Stimulated activated naive CD4-positive, alpha-beta T cell (primary cell): Measurements from ENCODE around the gene NPC1L1.
"Not testable (repeated sequence)": the region's sequence is repeated elsewhere in the genome, so short reads cannot be mapped to it uniquely, and the experiment has no call there.

ENCODE experiments used
- DNase-seq, 6 experiments: peaks; one replicate each; lab custom pipeline; 2025; lab: John Stamatoyannopoulos, UW

NPC1L1 gene

DNA sequence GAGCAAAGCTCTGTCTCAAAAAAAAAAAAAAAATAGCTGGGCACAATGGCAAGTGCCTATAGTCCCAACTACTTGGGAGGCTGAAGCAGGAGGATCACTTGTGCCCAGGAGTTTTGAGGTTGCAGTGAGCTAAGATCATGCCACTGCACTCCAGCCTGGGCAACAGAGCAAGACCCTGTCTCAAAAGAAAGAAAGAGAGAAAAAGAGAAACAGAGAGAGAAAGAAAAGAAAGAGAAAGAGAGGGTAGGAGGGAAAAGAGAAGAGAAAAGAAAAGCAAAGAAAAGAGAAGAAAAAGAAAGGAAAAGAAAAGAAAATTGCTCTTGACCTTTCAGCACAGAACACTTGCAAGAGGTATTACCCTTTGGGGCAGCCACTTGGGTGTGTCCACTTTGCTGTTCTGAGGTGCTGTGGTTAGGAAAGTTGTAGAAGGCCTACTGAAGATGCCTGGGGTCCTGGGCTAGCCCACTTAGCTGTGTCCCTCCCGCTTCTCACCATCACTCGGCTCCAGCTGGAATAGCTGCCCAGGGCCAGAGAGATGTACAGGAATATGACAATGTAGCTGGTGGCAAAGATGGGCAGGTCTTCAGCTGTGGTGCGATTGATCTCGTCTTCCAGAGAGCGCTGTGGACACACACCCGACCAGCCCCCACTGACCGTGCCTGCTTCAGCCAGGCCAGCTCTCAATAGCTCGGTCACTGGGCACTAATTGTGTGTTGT, 5.6 kb downstream of the NPC1L1 start:
- no peak for DNase-seq

DNA sequence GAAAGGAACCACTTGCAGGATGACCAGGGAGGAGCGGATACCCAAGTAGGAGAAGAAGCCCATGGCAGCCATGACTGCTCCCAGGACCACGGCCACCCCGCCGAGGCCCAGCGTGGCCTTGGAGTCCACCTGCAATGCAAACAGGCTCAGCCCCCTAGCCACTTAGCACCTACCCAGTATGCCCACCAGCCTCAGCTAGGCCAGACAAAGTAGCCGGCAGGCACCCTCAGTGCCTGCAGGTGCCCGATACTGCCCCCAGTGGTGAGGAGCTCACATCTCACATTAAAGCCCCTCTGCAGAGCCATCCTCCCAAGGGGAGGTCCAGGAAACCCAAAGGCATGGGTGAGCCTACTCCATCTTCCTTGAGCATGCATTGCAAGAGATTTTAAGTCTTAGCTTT, 6.6 kb downstream of the NPC1L1 start:
- peak in 3 of 6 experiments; percentile 9 to 17 (median 10) for DNase-seq

DNA sequence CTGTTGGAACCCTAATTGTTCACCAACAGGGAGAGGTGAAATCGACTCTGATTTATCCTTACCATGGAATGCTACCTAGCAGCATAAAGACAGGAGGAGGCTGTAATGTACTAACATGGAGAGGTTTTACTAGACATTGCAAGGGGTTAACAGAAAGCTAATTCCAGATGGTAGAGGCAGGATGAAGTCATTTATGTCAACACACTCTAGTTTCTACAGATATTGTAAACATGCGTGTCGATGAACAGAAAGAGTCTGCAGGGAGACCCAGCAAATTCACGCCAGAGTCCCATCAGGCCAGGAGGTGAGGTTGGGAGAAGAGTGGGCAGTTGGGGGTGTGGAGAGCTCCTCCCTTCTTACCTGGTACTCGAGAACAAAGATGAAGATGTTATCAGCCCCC, 7.0 kb downstream of the NPC1L1 start:
- DNase-seq: no peak

DNA sequence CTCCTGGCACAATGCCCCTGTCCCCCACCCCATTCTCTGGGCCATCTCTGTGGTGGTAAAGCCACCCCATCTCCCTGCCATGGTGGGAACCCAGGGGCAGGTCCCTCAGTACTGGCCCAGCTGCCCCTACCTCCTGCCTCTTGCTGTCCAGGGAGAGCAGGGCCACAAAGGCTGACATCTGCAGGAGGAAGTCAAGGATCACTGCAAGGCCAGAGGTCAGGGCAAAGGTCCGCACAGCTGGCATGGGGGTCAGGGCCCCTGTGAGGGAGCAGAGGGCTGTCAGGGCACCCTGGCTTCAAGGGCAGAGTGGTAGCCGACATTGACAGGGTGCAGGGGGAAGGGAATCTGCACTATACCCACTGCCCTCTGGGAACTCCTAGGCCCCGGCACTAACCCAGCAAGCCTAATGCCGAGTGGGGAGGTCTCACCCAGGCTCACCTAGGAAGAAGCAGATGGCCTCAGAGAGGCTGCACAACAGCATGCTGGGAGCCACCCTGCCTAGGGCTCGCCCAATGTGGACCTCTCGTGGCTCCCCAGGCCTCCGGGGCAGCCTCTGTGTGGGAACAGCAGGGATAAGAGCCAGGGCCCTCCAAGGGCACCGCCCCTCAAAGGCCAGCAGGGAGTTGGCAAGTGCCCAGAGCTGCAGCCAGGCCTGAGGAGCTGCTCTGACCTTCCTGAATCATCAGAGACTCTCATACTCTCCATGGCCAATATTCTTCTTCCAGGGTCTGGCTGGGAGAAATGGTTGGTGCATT, 7.7 kb downstream of the NPC1L1 start:
- no peak for DNase-seq

DNA sequence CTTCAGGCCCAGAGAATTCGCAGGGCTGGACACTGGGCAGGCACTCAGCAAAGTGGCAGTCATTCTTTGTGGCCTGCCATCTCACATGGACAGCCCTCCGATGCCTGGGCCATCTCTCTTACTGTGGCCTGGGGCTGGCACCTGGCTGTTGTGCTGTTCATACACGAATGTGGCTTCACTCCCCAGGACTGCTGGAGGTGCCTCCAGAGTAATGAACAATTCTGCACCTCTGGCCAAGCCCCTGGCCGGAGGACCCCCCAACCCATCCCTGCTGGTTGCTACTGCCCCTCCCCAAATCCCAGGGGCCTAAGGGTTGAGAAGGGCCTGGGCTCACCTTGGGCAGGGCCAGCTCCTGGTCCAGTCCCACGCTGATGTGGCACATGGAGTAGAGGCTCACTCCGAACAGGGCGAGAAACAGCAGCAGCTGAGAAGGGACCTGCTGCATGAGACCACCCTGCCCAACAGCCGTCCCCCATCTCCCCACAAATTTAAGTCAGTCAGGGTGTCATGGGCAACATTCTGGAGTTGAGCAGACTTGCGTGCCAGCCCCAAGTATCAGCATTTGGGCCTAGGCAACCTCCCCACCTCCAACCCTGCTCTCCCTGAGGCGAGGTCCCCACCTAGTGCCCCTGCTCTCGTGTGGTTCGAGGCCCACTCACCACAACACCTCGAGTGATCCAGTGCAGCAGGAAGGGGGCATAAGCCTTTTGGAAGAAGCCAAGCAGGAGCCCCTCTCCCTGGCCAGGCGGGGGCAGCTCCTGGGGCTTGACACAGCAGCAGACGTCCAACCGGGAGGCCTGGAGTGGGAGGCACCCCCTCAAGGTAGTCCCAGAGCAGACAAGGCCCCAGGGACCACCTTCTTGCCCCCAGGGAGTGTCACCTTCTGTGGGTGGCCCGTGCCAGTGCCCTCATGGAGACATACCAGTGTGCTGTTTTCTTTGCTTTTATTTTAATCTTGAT, 9.4 kb downstream of the NPC1L1 start:
- DNase-seq: no peak

DNA sequence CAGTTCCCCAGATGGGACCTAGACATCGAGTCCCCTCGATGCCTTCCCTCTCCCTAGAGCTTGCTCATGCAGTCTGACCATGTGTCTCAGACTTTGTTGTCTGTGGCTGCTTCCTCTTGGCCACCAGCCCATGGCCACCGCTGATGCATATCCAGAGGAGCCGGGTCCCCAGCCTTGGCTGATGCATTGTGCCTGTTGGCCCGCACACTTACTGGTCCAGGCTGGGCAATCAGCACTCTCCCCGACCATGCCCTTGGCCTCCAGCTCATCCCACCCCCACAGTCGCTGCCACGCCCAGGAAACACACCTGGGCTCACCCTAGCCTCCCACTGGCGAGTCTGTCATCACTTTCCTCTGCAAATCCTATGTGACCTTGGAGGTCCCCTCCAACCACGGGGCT, 10.1 kb downstream of the NPC1L1 start:
- DNase-seq: no peak

DNA sequence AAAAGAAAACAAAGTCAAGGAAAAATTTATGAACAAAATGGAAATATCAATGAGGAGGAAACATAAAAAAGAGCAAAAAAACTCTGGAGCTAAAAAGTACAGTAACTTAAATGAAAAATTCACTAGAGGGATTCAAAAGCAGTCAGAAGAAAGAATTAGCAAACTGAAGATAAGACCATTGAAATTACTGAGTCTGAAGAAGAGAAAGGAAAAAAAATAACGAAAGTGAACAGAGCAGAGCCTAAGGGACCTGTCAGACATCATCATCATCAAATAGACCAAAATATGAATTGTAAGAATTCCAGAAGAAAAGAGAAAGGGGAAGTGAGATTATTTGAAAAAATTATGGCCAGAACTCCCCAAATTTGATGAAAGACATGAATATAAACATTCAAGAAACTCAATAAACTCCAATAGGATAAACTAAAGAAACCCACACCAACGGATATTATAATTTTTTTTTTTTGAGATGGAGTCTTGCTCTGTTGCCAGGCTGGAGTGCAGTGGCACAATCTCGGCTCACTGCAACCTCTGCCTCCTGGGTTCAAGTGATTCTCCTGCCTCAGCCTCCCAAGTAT, 16.2 kb downstream of the NPC1L1 start:
- DNase-seq: no peak

DNA sequence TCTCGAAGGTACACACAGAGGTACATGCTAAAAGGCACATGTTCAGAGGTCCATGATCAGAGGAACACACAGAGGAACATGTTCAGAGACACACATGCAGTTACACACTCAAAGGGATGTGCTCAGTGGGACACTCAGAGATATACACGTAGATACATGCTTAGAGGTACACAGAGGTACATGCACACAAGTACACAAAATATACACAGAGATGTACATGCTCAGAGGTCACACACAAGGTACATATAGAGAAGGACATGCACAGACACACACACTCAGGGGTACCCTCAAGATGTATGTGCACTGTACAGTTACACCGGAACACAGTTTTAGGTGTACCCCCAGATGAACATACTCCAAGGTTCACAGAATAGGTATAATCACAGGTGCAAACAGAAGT, 18.8 kb downstream of the NPC1L1 start:
- no peak for DNase-seq

DNA sequence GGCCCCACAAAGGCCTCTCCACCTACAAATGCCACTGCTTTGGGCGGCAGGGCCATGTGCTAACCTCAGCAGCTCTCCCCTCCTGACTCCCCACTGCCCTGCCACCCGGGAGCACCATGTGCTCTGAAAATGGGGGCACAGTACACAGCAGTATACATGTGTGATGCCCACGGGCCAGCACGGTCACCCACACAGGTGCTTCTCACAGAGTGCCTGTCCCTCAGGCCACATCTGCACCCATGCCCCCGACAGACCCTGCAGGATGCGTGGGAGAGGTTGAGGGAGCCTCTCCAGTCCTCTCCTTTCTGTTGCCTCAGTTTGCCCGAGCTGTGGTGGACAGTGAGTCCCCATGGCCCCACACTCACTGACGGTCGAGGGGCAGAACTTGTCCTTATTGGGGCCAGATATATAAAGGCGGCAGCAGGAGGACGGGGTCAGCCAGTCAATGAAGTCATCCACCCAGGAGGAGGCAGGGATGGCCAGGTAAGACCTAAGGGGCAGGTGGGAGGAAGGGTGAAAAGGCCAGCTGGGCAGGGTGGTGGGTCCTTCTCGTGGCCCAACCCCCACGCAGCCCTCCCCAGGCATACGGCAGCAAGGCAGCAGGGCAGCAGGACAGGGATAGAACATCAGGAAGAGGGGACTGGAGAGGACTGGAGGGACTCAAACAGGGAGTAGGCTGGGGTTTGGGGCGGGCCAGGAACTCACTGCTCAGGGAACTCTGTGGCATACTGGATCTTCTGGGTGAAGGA, 19.6 kb downstream of the NPC1L1 start:
- DNase-seq: no peak

DNA sequence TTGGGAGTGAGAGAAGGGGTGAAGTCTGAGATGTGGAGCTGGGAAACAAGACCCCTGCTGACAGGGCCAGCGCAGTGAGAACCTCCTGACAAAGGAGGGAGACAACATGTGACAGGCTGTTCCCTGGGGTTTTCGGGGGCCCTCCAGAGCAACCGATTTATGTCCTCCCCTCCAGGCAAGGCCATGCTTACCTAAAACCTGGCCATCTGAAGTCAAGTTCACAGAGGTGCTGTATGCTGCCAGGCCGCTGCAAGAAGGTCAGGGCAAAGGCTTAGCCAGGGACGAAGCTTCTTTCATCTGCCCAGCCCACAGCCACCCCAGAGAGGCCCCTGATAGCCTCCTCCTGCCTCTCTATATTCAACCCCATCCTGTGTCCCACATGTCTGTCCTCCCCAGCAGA, 20.6 kb downstream of the NPC1L1 start:
- no peak for DNase-seq

DNA sequence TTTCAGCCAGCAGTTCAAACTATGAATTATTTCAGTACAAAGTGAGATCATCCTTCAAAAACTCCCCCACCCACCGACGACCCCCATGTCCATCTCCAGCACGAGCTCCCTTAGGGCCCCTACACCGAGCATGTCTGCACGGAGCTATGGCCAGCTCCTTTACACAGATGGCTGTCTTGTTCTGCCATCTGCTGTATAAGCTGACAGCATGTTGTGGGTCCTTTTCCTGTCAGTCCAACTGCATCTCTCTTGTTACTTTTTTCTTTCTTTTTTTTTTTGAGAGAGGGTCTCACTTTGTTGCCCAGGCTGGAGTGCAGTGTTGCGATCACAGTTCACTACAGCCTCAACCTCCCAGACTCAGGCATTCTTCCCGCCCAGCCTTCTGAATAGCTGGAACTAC, 21.6 kb downstream of the NPC1L1 start:
- DNase-seq: no peak

DNA sequence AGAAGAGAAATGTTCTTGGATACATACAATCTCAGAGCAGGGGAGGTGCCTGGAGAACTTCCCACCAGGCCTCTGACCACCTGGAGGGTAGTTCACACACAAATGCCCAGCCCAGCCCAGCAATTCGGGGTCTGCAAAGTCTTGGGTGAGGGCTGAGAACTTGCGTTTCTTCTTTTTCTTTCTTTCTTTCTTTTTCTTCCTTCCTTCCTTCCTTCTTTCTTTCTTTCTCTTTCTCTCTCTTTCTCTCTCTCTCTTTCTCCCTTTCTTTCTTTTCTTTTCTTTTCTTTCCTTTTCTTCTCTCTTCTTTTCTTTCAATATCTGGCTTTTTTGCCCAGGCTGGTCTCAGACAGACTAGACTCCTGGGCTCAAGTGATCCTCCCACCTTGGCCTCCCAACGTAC, 22.4 kb downstream of the NPC1L1 start:
- DNase-seq: no peak

DNA sequence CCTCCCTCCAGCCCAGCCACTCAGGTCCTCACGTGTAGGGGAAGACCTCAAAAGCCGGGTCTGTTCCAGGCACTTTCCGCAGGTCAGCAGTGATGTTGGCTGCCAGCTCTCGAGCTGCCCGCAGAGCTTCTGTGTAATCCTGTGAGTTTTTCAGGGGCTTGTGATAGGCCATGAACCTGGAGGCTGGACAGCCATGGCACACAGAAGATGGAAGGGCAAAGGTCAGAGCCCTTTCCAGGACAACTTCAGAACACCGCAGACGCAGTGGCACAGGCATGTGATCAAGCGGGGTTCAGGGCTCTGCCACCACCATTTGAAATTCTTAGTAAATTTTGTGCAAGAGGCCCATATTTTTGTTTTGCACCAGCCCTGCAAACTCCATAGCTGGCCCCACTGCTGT, 24.0 kb downstream of the NPC1L1 start:
- DNase-seq: no peak

DNA sequence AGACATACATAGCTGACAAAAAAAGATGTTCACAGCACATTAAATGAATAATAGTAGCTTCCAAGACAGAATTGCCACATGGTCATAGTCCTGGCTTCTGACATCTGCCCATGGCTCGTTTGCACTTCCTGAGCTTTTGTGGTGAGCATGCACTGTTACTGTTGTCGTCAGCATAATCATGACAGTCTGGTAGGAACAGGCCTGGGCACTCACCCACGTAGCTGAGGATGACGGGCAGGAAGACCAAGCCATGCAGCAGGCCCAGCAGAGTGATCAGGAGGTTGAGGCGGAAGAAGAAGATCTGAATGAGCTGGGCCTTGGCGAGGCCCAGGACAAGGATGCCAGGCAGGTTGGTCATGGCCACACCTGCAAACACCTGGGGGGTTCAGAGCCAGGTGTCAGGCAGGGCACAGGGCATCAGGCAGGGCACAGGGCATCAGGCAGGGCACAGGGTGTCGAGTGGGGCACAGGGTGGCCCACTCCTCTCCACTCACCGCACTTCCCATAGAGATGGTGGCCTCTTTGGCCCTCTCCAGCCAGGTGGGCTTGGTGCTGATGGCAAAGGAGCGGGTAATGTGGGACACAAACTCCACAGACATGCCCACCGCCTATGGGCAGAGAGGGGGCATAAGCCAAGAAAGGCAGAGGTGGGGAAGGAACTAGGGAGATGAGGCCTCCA, 25.4 kb downstream of the NPC1L1 start:
- no peak for DNase-seq

DNA sequence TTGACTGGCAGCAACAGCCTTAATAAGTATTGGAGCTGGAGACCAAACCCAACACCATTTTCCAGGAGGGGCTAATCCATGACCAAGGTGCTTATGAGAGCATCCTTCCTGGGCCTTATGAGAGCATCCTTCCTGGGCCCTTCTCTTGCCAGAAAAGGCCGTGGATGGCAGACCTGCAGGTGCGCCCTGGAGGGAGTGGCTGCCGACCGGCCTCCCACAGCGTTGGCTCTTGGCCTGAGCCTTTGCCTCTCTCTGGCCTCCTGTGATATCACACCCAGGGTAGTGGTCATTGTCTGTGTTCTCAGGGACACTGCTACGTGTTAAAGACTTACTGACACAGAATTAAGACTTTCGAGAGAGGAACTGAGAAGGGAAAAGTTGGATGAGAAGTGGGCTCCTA, 28.4 kb downstream of the NPC1L1 start:
- DNase-seq: no peak

DNA sequence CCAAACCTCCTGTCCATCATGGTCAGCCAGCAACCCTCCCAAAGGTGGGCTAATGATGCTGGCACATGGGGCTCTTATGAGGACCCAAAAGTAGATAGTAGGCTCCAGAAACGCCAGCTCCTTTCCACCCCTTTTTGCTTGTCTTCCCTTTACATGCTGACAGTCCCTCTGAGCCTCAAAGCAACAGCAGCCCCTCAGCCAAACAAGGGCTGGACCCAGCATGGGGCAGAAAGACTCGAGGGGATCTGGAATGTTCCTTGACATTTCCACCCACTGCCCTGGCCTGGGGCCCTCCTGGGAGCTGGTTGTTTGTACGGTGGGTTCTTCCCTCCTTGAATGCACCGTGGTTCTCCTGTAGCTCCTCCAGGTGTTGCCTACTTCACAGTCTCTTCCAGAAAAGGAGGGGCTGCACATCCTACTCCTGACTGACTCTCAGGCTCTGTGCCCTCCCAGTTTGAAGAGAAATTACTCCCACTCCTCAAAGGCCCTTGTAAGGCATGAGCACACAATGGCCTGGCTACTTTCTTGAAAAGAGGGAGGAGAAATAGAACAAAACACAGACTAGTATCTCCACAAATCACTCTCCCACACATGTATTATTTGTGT, 29.2 kb downstream of the NPC1L1 start:
- DNase-seq: no peak

DNA sequence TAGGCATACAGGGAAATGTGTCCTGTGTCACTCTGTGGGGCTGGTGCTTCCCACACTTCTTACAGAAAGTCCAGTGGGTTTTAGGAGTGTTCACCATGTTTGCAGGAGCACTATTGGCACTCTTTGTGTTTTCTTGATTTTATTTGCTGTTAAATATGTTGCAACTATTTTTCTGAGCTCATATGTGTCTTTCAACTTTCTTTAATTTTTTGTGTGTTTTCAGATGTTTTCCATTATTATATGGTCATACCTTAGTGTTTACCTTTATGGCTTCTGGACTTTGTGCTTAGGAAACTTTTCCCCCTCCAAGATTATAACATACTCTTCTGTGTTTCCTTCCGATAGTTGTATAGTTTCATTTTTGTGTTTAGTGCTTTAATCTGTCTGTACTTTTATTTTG, 29.9 kb downstream of the NPC1L1 start:
- DNase-seq: no peak

DNA sequence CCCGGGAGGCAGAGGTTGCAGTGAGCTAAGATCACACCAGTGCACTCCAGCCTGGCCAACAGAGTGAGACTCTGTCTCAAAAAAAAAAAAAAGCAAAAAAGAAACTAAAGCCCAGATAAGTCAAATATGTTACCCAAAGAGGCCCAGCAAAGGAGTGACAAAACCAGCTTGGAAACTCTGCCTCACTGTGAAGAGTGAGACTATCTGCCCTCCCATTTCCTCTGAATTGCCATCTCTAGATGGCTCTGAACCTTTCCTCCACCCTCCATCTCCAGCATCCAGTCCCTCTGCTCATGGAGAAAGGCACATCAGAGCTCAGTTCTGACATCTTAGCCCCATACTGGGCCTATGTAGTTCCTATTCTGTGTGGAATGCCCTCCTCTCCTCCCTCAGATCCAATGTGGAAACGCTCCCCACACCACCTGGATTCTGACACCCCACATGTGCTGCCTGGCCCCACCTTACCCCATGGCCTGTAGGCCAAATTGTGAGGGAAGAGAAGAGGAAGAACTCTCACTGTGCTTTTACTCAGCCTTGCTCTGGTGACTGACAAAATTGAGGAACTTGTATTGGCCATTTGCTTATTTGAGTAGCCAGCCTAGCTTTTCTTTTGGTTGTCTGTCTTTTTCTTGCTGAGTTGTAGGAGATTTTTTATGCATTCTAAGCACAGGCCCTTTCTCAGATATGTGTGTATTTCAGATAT, 32.7 kb downstream of the NPC1L1 start:
- DNase-seq: no peak

DNA sequence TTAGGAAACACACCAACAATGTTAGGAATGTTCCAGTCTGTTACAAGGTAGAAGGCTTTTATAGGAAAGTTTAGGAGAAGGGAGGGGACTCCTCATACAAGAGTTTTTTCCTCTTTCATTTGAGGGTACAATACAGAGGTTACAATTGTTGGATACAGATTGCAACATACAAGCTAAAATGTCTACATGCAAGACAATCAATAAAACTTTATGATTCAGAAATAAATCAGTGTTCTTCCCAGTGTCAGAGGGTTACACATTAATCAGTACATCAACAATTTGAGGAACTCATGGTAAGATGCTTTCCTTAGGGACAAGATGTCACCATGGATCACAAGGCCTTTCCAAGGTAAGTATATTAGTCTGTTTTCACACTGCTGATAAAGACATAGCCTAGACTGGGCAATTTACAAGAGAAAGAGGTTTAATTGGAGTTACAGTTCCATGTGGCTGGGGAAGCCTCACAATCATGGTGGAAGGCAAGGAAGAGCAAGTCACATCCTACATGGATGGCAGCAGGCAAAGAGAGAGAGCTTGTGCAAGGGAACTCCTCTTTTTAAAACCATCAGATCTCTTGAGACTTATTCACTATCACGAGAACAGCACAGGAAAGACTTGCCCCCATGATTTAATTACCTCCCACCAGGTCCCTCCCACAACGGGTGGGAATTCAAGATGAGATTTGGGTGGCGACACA, 34.4 kb downstream of the NPC1L1 start:
- DNase-seq: not testable (repeated sequence)
